Right lobe of liver (tissue), 4 donors: ENCODE data around the gene BAG5.

ENCODE experiments used
- CTCF ChIP-seq, 4 donors: fragments of 200-600 bp in 3 of 4; fragments of 450-650 bp in 1 of 4; IDR thresholded peaks; one replicate each; pipeline versions ENCODE4 v1.5.1 to v1.8.0; 2016 to 2022; ENCODE audit warnings: antibody characterized with exemption in 4 of 4, mild to moderate bottlenecking in 2 of 4
- POLR2A ChIP-seq: fragments of 450-650 bp; IDR thresholded peaks from one replicate; pipeline ENCODE4 v1.6.1; 2017; ENCODE audit warnings: antibody characterized with exemption, mild to moderate bottlenecking
- donor health status: DM: no; HTN: no; CAD: no.
- donor health status: DM: no; HTN: no; CAD: no.
- donor health status: DM: no; HTN: yes; CAD: no.

GRCh38 chr14:103581206-103581605, 18.7 kb upstream of the BAG5 start:
- no peak for TF ChIP-seq CTCF (IDR thresholded peaks at IDR 0.05)
- no peak for TF ChIP-seq POLR2A
